T-helper 9 cell (primary cell): ENCODE data around the gene PKP3.

Experiments
- DNase-seq: peaks from one replicate; pipeline ENCODE4 v3.0.0-alpha.2; 2020

PKP3 gene

GRCh38 chr11:449889-450808 is 56.1 kb downstream of the PKP3 start, which contains the start of gene PTDSS2:
TSS of gene PTDSS2 (plus strand) at chr11:450279. CDS start at chr11:450456, 177 bp downstream.
- DNase-seq: peak; percentile 92

- DNase-seq: peak; percentile 74
These were observed 56.9 kb downstream of the PKP3 start for GRCh38 chr11:450809-451451.

GRCh38 chr11:451738-452137 is 57.7 kb downstream of the PKP3 start:
- DNase-seq: no peak

- DNase-seq: no peak
These were observed 58.3 kb downstream of the PKP3 start for GRCh38 chr11:452203-452744.

GRCh38 chr11:452916-453527 is 59.0 kb downstream of the PKP3 start:
- DNase-seq: no peak

- DNase-seq: no peak
These were observed 59.6 kb downstream of the PKP3 start for GRCh38 chr11:453564-453963.

- no peak for DNase-seq
These were observed 60.0 kb downstream of the PKP3 start for GRCh38 chr11:454043-454442.
